Calu3 (cell line): Measurements from ENCODE around the gene AVPR1A. TPM values are rescaled to one million over a fixed set of nuclear protein-coding genes. Genes with fewer than 3 reads are reported as not detected.
A peak's percentile ranks its signal among the peaks of the same experiment; 100 is the strongest.

Experiments
- BruUV-seq: library from RNA; stranded (reverse); fragments of 400-500 nt; replicated peaks from 2 replicates; lab custom pipeline; 2021; lab: Mats Ljungman, UMichigan
- CTCF ChIA-PET: fragments of 300-600 bp; sonication (Branson Sonifier 250); formaldehyde crosslinking; loops from one replicate; lab custom pipeline; 2022; ENCODE audit warnings: antibody characterized with exemption; lab: Charles Lee
- DNase-seq: peaks from one replicate; pipeline ENCODE4 v3.0.0; 2022
- H3K27ac Mint-ChIP-seq: one replicate; pipeline ENCODE4 v1.8.0; 2022; ENCODE audit warnings: mixed read lengths; ENCODE audit not compliant: unreplicated experiment
- H3K27me3 Mint-ChIP-seq: one replicate; pipeline ENCODE4 v1.8.0; 2022; ENCODE audit warnings: mixed read lengths; ENCODE audit not compliant: unreplicated experiment
- H3K36me3 Mint-ChIP-seq: one replicate; pipeline ENCODE4 v1.8.0; 2022; ENCODE audit warnings: mild to moderate bottlenecking, moderate library complexity, mixed read lengths; ENCODE audit not compliant: insufficient read depth, unreplicated experiment
- H3K4me1 Mint-ChIP-seq: one replicate; pipeline ENCODE4 v1.8.0; 2022; ENCODE audit warnings: mild to moderate bottlenecking, low read depth, mixed read lengths; ENCODE audit not compliant: unreplicated experiment
- H3K4me3 Mint-ChIP-seq: one replicate; pipeline ENCODE4 v1.8.0; 2022; ENCODE audit warnings: mild to moderate bottlenecking, low read depth, moderate library complexity, mixed read lengths; ENCODE audit not compliant: unreplicated experiment
- H3K9me3 Mint-ChIP-seq: one replicate; pipeline ENCODE4 v1.8.0; 2022; ENCODE audit warnings: low read depth, mixed read lengths; ENCODE audit not compliant: unreplicated experiment
- CTCF ChIP-seq: fragments of 200-600 bp; IDR thresholded peaks from one replicate; pipeline ENCODE4 v1.8.0; 2022; ENCODE audit warnings: antibody characterized with exemption; ENCODE audit not compliant: unreplicated experiment
- intact Hi-C: fragments of 100-400 bp; cut with micrococcal nuclease; formaldehyde crosslinking; loops from one replicate; pipeline ENCODE4 v1.10.0; 2022; ENCODE audit not compliant: unreplicated experiment
- total RNA-seq: library from RNA; stranded (reverse); gene quantifications from 2 replicates; pipeline ENCODE4 v1.2.3, GENCODE V29; 2022

AVPR1A gene
- total RNA-seq, 1 experiment from 2014 or later, result 0.66 TPM

GRCh38 chr12:63152321-63152700 is 1.3 kb upstream of the AVPR1A start:
- Mint-ChIP-seq H3K36me3 (peaks cover 15% of the 10 kb centered on the region), H3K27me3 (no peaks in the 10 kb centered on the region), H3K4me3 (peak overlapping the region; percentile 81), H3K4me1 (peaks cover 8% of the 10 kb centered on the region), H3K9me3 (peaks cover 2% of the 10 kb centered on the region), H3K27ac (no peak overlapping the region)
- CTCF ChIA-PET, result interaction anchor here (0.7 to 2.4 kb wide), 11 partner anchors 8 to 249 kb away, joined by 3 to 20 read pairs (median 4); no protein-coding TSS in a partner anchor
- intact Hi-C loops, result loop anchor here (1.0 to 5.0 kb wide), 2 partner anchors 124 to 650 kb away; no protein-coding TSS in a partner anchor
- DNase-seq, result no peak
- no TSS peak for BruUV-seq
- no peak for TF ChIP-seq CTCF

- CTCF ChIA-PET, result interaction anchor here (0.6 to 2.4 kb wide), 14 partner anchors 9 to 250 kb away, joined by 3 to 20 read pairs (median 4); no protein-coding TSS in a partner anchor
- Mint-ChIP-seq H3K4me3 (peak overlapping the region; percentile 81), H3K36me3 (peaks cover 15% of the 10 kb centered on the region), H3K27ac (peak overlapping the region; percentile 4), H3K27me3 (no peaks in the 10 kb centered on the region), H3K4me1 (peaks cover 8% of the 10 kb centered on the region), H3K9me3 (peaks cover 2% of the 10 kb centered on the region)
- peak; percentile 85 for TF ChIP-seq CTCF
- DNase-seq, result peak; percentile 68
- no TSS peak for BruUV-seq
- intact Hi-C loops, result loop anchor here (1.0 to 5.0 kb wide), 2 partner anchors 125 to 651 kb away; no protein-coding TSS in a partner anchor
Observed at GRCh38 chr12:63151623-63152320, 771 bp upstream of the AVPR1A start.

- no TSS peak for BruUV-seq
- Mint-ChIP-seq H3K9me3 (peaks cover 2% of the 10 kb centered on the region), H3K4me1 (peaks cover 8% of the 10 kb centered on the region), H3K27ac (no peak overlapping the region), H3K27me3 (no peaks in the 10 kb centered on the region), H3K4me3 (peak overlapping the region; percentile 81), H3K36me3 (peaks cover 15% of the 10 kb centered on the region)
- CTCF ChIA-PET, result interaction anchor here (2.4 kb wide), 1 partner anchor 127 kb away, joined by 20 read pairs; no protein-coding TSS in a partner anchor
- no peak for DNase-seq
- intact Hi-C loops, result loop anchor here (5.0 kb wide), 1 partner anchor 652 kb away; no protein-coding TSS in a partner anchor
- TF ChIP-seq CTCF, result no peak
Observed at GRCh38 chr12:63149909-63150712, 890 bp downstream of the AVPR1A start.

GRCh38 chr12:63144556-63144955 is 6.4 kb downstream of the AVPR1A start:
- BruUV-seq, result no TSS peak
- TF ChIP-seq CTCF, result no peak
- CTCF ChIA-PET, result no interaction called here

More at GRCh38 chr12:63144556-63144955, 6.4 kb downstream of the AVPR1A start:
- Mint-ChIP-seq H3K27me3 (no peaks in the 10 kb centered on the region), H3K27ac (no peak overlapping the region), H3K4me1 (no peaks in the 10 kb centered on the region), H3K4me3 (no peak overlapping the region), H3K9me3 (no peaks in the 10 kb centered on the region), H3K36me3 (no peaks in the 10 kb centered on the region)
- intact Hi-C loops, result no loop called here
- DNase-seq, result no peak
